Keratinocyte (primary cell): ENCODE results near the gene SPOCK1. TPM values are rescaled to one million over a fixed set of nuclear protein-coding genes. Genes with fewer than 3 reads are reported as not detected.

ENCODE experiments used
- DNase-seq: peaks from one replicate; pipeline ENCODE4 v3.0.0-alpha.2; 2011; ENCODE audit warnings: low read depth, missing footprints, low spot score
- FAIRE-seq: peaks from 2 replicates; lab custom pipeline; 2011; peaks lifted over from hg19 to GRCh38; lab: Jason Lieb, UNC
- H2AFZ ChIP-seq: 2 replicates; pipeline ENCODE4 v1.6.0; 2012; ENCODE audit warnings: low read length, control low read depth, inconsistent platforms; ENCODE audit not compliant: control insufficient read depth
- H3K27ac ChIP-seq: 2 replicates; pipeline ENCODE4 v1.5.1; 2011; ENCODE audit warnings: low read length; ENCODE audit not compliant: control insufficient read depth, insufficient read depth
- H3K27me3 ChIP-seq: 3 replicates; pipeline ENCODE4 v1.6.0; 2011; ENCODE audit warnings: low read length; ENCODE audit not compliant: control insufficient read depth, insufficient read depth; ENCODE audit errors: extremely low read depth
- H3K36me3 ChIP-seq, 2 experiments: 2 replicates in 1 of 2; 3 replicates in 1 of 2; pipeline ENCODE4 v1.5.1; 2011; ENCODE audit warnings: low read length in 2 of 2, mild to moderate bottlenecking in 1 of 2; ENCODE audit not compliant: control insufficient read depth in 2 of 2, insufficient read depth in 2 of 2; ENCODE audit errors: extremely low read depth in 1 of 2
- H3K4me1 ChIP-seq: 3 replicates; pipeline ENCODE4 v1.5.1; 2011; ENCODE audit warnings: low read length; ENCODE audit not compliant: control insufficient read depth, insufficient read depth; ENCODE audit errors: extremely low read depth
- H3K4me2 ChIP-seq: 3 replicates; pipeline ENCODE4 v1.6.0; 2011; ENCODE audit warnings: low read depth, low read length; ENCODE audit not compliant: control insufficient read depth, insufficient read depth; ENCODE audit errors: extremely low read depth
- H3K4me3 ChIP-seq, 3 experiments: fragments of 200-600 bp in 1 of 3; sonication (generic) in 1 of 3; 2 replicates in 2 of 3; 3 replicates in 1 of 3; pipeline ENCODE4 v1.5.1; 2011 to 2016; ENCODE audit warnings: low read length in 3 of 3, mild to moderate bottlenecking in 3 of 3, control low read depth in 2 of 3, inconsistent platforms in 1 of 3, low read depth in 1 of 3, mixed read lengths in 1 of 3, mixed run types in 1 of 3, moderate library complexity in 1 of 3; ENCODE audit not compliant: control insufficient read depth in 2 of 3, insufficient read depth in 2 of 3; ENCODE audit errors: extremely low read depth in 1 of 3
- H3K79me2 ChIP-seq: 2 replicates; pipeline ENCODE4 v1.6.0; 2012; ENCODE audit warnings: low read length; ENCODE audit not compliant: control insufficient read depth, insufficient read depth
- H3K9ac ChIP-seq: 3 replicates; pipeline ENCODE4 v1.6.0; 2011; ENCODE audit warnings: low read length; ENCODE audit not compliant: control insufficient read depth, insufficient read depth; ENCODE audit errors: extremely low read depth
- H3K9me1 ChIP-seq: 3 replicates; pipeline ENCODE4 v1.6.0; 2011; ENCODE audit warnings: low read length; ENCODE audit not compliant: control insufficient read depth, insufficient read depth; ENCODE audit errors: extremely low read depth
- H3K9me3 ChIP-seq: 2 replicates; pipeline ENCODE4 v1.5.1; 2012; ENCODE audit warnings: low read depth, low read length; ENCODE audit not compliant: control insufficient read depth
- H4K20me1 ChIP-seq: 3 replicates; pipeline ENCODE4 v1.6.0; 2011; ENCODE audit warnings: low read length; ENCODE audit not compliant: control insufficient read depth, insufficient read depth; ENCODE audit errors: extremely low read depth
- EZH2 ChIP-seq: IDR thresholded peaks from one replicate; pipeline ENCODE4 v1.6.1; 2012; ENCODE audit warnings: inconsistent platforms, mild to moderate bottlenecking, low read length, moderate library complexity
- dilution Hi-C: fragments of 300-500 bp; cut with MboI; formaldehyde crosslinking; loops from one replicate; pipeline ENCODE4 v1.7.0; 2020; ENCODE audit warnings: low sequenced_read_pairs; ENCODE audit not compliant: extremely low pct_ligation_motif_present
- polyA plus RNA-seq, 5 experiments: library from polyadenylated mRNA; depleted of rRNA in 3 of 5; stranded (reverse) in 3 of 5; stranded (forward) in 1 of 5; unstranded in 1 of 5; fragments of >200 nt; gene quantifications; 1 replicate in 1 of 5; 2 replicates in 3 of 5; 3 replicates in 1 of 5; pipeline versions ENCODE4 v1.2.1 to v1.2.3, GENCODE V29; 2011 to 2012; ENCODE audit warnings: missing spikeins in 2 of 5, low read depth in 1 of 5, low replicate concordance in 1 of 5
- TF ChIP-seq, protein P1 (sequence below), 3 experiments: IDR thresholded peaks in 1 of 3; conservative IDR thresholded peaks in 1 of 3; optimal IDR thresholded peaks in 1 of 3; 2 replicates in 2 of 3; 3 replicates in 1 of 3; pipeline versions ENCODE3 to v1.5.1; 2011; ENCODE audit warnings: low read length in 3 of 3, mild to moderate bottlenecking in 3 of 3, moderate library complexity in 2 of 3, control low read depth in 1 of 3, inconsistent platforms in 1 of 3; ENCODE audit not compliant: insufficient read depth in 2 of 3; ENCODE audit errors: extremely low read depth in 1 of 3

The SPOCK1 gene
- polyA plus RNA-seq, 1 donor (not counting 4 experiments of a cell fraction or from before 2014, with no cell fraction given) = 5.5 TPM

DNA sequence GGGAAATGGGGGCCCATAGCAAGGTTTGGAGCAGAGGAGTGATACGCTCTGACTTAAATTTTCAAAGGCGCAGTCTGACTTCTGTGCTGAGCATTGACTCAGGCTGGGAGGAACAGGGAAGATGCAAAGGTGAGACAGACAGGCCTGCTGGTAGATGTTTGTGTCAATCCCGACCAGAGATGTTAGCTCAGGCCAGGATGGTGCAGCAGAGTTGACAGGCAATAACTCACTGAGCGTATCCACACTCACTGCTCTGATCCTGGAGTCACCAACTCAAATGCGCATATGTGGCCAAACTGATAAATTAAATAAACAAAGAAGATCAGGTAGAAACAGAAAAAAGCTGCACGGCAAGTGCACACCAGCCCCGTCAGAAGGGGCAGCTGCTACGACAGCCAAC, 95.3 kb downstream of the SPOCK1 start:
- H3K9me3 ChIP-seq = no peaks in the 10 kb centered on the region
- no peak overlapping the region for H2AFZ ChIP-seq
- no peak overlapping the region for H3K4me3 ChIP-seq
- H3K9ac ChIP-seq = no peak overlapping the region
- H3K79me2 ChIP-seq = no peaks in the 10 kb centered on the region
- H3K27ac ChIP-seq = no peak overlapping the region
- H3K4me2 ChIP-seq = no peak overlapping the region
- H4K20me1 ChIP-seq = no peaks in the 10 kb centered on the region
- no peak for FAIRE-seq
- no peaks in the 10 kb centered on the region for H3K36me3 ChIP-seq
- TF ChIP-seq EZH2 = no peak
- TF ChIP-seq, protein P1, sequence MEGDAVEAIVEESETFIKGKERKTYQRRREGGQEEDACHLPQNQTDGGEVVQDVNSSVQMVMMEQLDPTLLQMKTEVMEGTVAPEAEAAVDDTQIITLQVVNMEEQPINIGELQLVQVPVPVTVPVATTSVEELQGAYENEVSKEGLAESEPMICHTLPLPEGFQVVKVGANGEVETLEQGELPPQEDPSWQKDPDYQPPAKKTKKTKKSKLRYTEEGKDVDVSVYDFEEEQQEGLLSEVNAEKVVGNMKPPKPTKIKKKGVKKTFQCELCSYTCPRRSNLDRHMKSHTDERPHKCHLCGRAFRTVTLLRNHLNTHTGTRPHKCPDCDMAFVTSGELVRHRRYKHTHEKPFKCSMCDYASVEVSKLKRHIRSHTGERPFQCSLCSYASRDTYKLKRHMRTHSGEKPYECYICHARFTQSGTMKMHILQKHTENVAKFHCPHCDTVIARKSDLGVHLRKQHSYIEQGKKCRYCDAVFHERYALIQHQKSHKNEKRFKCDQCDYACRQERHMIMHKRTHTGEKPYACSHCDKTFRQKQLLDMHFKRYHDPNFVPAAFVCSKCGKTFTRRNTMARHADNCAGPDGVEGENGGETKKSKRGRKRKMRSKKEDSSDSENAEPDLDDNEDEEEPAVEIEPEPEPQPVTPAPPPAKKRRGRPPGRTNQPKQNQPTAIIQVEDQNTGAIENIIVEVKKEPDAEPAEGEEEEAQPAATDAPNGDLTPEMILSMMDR (optimal IDR thresholded peaks at IDR 0.05 in 1 of 3, IDR thresholded peaks at IDR 0.05 in 1 of 3, conservative IDR thresholded peaks at IDR 0.05 in 1 of 3; ENCODE audit: extremely low read depth in 1 of 3, insufficient read depth in 2 of 3, low read length in 3 of 3) = no peak
- dilution Hi-C loops = no loop called here
- no peak for DNase-seq
- no peaks in the 10 kb centered on the region for H3K9me1 ChIP-seq
- H3K27me3 ChIP-seq = no peaks in the 10 kb centered on the region
- no peaks in the 10 kb centered on the region for H3K4me1 ChIP-seq

DNA sequence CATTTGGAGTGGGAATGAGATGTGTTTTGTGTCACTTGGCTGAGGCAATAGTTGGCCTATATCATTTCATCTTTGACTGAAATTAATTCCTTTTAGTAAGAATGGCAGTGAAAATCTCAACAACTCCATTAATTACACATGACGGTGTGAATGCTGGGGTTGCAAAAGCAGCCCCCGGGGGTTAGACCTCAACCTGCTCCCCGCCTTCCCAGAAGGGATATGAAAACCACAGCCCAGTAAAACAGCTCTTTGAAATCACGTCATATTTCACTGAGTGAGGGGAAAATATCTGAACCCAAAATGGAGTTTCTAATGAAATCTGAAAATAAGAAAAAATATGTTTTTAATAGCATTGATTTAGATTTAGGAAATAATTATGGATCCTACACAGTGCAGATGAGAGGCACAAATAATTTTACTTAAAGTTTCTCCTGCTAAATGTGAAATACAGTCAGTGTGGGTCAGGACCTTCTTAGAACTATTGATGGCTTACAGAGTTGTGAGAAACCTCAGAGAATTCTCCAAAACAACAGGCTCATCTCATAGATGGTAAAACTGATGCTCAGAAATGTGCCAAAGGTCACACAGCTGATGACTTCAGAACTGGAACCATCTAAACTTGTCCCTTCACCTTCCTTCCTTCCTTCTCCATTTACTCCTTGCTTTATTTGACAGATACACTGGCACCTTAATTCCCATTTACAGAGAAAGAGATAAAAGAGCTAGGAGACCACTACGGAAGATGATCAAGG, 96.5 kb downstream of the SPOCK1 start:
- no peaks in the 10 kb centered on the region for H3K36me3 ChIP-seq
- DNase-seq = no peak
- no peak overlapping the region for H3K9ac ChIP-seq
- no peak overlapping the region for H3K27ac ChIP-seq
- no peaks in the 10 kb centered on the region for H3K4me1 ChIP-seq
- dilution Hi-C loops = no loop called here
- H4K20me1 ChIP-seq = no peaks in the 10 kb centered on the region
- no peak overlapping the region for H3K4me3 ChIP-seq
- no peaks in the 10 kb centered on the region for H3K9me1 ChIP-seq
- H3K79me2 ChIP-seq = no peaks in the 10 kb centered on the region
- H2AFZ ChIP-seq = no peak overlapping the region
- TF ChIP-seq, protein P1 (optimal IDR thresholded peaks at IDR 0.05 in 1 of 3, IDR thresholded peaks at IDR 0.05 in 1 of 3, conservative IDR thresholded peaks at IDR 0.05 in 1 of 3; ENCODE audit: extremely low read depth in 1 of 3, insufficient read depth in 2 of 3, low read length in 3 of 3) = no peak
- TF ChIP-seq EZH2 = no peak
- peaks cover 4% of the 10 kb centered on the region for H3K27me3 ChIP-seq
- H3K4me2 ChIP-seq = no peak overlapping the region
- no peaks in the 10 kb centered on the region for H3K9me3 ChIP-seq
- no peak for FAIRE-seq
